Adipocyte (in vitro differentiated cells): ENCODE data around the gene GAGE10.
"Not testable (repeated sequence)": the region's sequence is repeated elsewhere in the genome, so short reads cannot be mapped to it uniquely, and the experiment has no call there.

Source experiments
- DNase-seq: peaks from one replicate; pipeline ENCODE4 v3.0.0-alpha.2; 2015; ENCODE audit warnings: low read depth
- H3K27me3 ChIP-seq: replicated peaks from 2 replicates; pipeline ENCODE4 v1.7.0; 2013; ENCODE audit warnings: mild to moderate bottlenecking, low read length, moderate library complexity; ENCODE audit not compliant: control insufficient read depth, insufficient read depth
- H3K36me3 ChIP-seq: 2 replicates; pipeline ENCODE4 v1.7.0; 2013; ENCODE audit warnings: low read length, mild to moderate bottlenecking, moderate library complexity; ENCODE audit not compliant: control insufficient read depth, insufficient read depth, severe bottlenecking
- H3K4me1 ChIP-seq: 2 replicates; pipeline ENCODE4 v1.7.0; 2013; ENCODE audit warnings: mild to moderate bottlenecking, low read length, moderate library complexity; ENCODE audit not compliant: control insufficient read depth, insufficient read depth
- H3K4me3 ChIP-seq: 2 replicates; pipeline ENCODE4 v1.7.0; 2013; ENCODE audit warnings: mild to moderate bottlenecking, low read length, moderate library complexity
- H3K9ac ChIP-seq: 2 replicates; pipeline ENCODE4 v1.7.0; 2013; ENCODE audit warnings: mild to moderate bottlenecking, low read length, moderate library complexity
- H3K9me3 ChIP-seq: 2 replicates; pipeline ENCODE4 v1.7.0; 2013; ENCODE audit warnings: mild to moderate bottlenecking, low read length, moderate library complexity; ENCODE audit not compliant: control insufficient read depth

Gene GAGE10

DNA sequence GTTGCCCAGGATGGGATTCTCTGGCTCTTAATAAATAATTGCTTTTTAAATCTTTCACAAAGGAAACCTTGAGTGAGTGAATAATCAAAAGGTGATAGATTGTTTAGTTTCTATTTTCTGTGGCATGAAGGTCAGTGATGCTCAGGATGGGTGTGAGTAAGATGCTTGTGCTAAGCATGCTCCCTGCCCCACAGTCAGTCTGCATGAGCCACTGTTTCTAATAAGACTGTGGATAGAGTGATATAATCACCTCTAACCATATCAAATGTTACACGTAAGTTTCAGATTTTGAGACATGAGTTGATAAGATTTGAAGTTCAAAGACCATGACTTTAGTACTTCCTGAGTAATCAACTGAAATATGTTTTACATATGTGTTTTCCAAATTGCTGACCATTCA is 2.7 kb upstream of the GAGE10 start:
- DNase-seq = no peak
- Histone ChIP-seq H3K9ac (no peak overlapping the region), H3K4me3 (no peak overlapping the region), H3K27me3 (peaks cover 26% of the 10 kb centered on the region), H3K36me3 (no peaks in the 10 kb centered on the region), H3K4me1 (no peaks in the 10 kb centered on the region), H3K9me3 (no peaks in the 10 kb centered on the region)

GRCh38 chrX:49307775-49308174 is 4.3 kb downstream of the GAGE10 start:
- not testable (repeated sequence) for H3K36me3 ChIP-seq, H3K4me3 ChIP-seq, DNase-seq, H3K9ac ChIP-seq, H3K9me3 ChIP-seq
- Histone ChIP-seq H3K4me1 (peaks cover 12% of the 10 kb centered on the region), H3K27me3 (peaks cover 20% of the 10 kb centered on the region)

DNA sequence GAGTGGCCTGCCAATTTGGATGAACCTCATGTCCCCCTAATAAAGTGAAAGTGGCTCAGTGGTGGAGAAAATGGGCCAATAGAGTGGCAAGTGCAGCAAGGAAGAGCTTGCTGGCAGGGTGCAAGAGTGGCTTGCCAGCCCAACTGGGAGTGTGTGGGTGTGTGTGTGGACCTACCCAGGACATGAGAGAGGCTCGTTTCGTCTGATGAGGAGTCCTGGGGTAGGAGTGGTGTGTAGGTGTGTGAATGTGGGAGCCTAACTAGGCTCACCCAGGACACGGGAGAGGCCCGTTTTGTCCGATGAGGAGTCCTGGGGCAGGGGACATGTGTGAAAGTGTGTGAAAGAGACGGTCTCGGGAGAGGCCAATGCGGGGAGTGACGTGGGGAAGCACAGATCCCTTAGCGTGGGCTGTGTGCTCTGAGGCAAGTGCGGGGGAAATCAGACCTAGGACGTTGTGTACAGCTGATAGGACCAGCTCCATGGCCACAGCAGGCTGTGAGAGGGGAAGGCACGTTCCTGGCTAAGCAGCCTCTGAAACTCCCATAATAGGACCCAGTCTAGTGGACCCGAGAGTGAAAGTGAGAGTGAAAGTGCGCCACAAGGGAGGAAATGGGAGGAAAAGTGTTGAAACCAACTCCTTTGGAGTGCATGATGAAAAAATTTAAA is 5.3 kb downstream of the GAGE10 start:
- H3K4me3 ChIP-seq = peak overlapping the region; percentile 75
- no peaks in the 10 kb centered on the region for H3K9me3 ChIP-seq
- peak; percentile 40 for DNase-seq
- H3K27me3 ChIP-seq = peaks cover 24% of the 10 kb centered on the region
- peak overlapping the region; percentile 77 for H3K9ac ChIP-seq
- peaks cover 12% of the 10 kb centered on the region for H3K4me1 ChIP-seq
- H3K36me3 ChIP-seq = no peaks in the 10 kb centered on the region

DNA sequence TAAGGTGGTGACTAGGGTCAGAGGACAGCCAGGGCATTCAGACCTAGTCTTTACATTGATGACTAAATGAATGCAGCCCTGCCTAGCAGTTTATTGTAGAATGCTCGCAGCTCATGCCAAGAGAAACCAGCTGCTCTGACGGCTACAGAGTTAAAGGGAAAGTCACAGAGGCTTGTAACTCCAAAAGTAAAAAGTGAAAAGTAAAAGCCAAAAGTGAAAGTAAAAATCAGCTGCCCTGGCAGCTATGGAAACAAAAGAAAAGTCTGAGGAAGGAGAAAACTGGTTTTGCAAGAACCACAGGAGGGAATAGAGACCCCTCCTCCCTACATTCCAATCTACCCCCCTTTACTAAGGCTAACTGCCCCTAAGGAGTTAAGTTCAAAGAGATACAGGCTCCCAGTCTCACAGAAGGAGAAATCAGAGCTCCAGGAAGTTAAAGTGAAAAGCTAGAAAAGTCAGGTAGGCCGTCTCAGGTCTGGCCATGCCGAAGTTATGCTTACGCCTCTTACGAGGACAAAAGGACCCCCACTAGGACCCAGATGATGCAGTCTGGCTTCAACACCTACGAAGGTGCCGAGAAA is 6.0 kb downstream of the GAGE10 start:
- peak overlapping the region; percentile 77 for H3K9ac ChIP-seq
- H3K9me3 ChIP-seq = no peaks in the 10 kb centered on the region
- peaks cover 22% of the 10 kb centered on the region for H3K27me3 ChIP-seq
- H3K4me3 ChIP-seq = peak overlapping the region; percentile 75
- DNase-seq = peak; percentile 48
- peaks cover 12% of the 10 kb centered on the region for H3K4me1 ChIP-seq
- H3K36me3 ChIP-seq = no peaks in the 10 kb centered on the region

- H3K36me3 ChIP-seq = no peaks in the 10 kb centered on the region
- H3K4me1 ChIP-seq = peaks cover 12% of the 10 kb centered on the region
- peaks cover 22% of the 10 kb centered on the region for H3K27me3 ChIP-seq
- no peak for DNase-seq
- H3K9me3 ChIP-seq = no peaks in the 10 kb centered on the region
- H3K4me3 ChIP-seq = peak overlapping the region; percentile 75
- no peak overlapping the region for H3K9ac ChIP-seq
Observed at GRCh38 chrX:49310371-49310770, 6.9 kb downstream of the GAGE10 start.

DNA sequence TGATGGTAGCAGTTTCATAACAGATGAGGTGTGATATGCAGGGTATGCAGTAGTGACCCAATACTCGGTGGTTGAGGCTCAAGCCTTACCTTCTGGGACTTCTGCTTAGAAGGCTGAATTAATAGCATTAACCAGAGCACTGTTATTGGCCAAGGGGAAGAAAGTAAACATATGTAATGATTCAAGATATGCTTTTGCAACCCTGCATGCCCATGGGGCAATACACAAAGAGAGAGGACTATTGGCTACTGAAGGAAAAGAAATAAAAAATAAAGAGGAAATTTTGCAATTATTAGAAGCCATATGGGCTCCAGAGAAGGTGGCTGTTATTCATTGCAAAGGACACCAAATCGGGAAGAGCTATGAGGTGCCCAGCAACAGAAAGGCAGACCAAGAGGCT is 8.7 kb downstream of the GAGE10 start:
- Histone ChIP-seq H3K4me3 (no peak overlapping the region), H3K36me3 (no peaks in the 10 kb centered on the region), H3K4me1 (peaks cover 12% of the 10 kb centered on the region), H3K9me3 (no peaks in the 10 kb centered on the region), H3K27me3 (peaks cover 12% of the 10 kb centered on the region), H3K9ac (no peak overlapping the region)
- no peak for DNase-seq

DNA sequence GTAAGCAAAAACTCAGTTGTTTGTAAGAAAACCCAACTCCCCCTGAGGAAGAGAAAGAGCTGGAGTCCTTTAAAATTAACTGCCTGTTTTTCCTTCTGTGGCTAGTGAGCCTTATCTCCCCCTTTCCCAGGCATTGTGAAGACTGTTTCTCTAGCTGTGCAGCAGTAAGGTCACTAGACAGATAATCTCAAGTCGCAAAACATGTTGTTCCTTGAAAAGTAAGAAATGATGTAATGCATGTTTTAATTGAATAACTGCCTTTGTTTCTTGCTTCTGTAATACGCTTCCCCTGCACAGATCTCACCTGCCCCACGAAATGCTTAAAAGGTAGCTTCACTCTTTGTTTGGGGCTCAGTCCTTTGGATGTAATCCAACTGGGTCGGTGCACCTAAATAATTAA is 12.6 kb downstream of the GAGE10 start:
- DNase-seq = no peak
- Histone ChIP-seq H3K27me3 (peaks cover 10% of the 10 kb centered on the region), H3K9me3 (no peaks in the 10 kb centered on the region), H3K4me1 (no peaks in the 10 kb centered on the region), H3K9ac (no peak overlapping the region), H3K36me3 (no peaks in the 10 kb centered on the region), H3K4me3 (no peak overlapping the region)

GRCh38 chrX:49321737-49322136 is 18.3 kb downstream of the GAGE10 start, which contains the start of gene GAGE12J:
Gene GAGE12J (plus strand): TSS chrX:49322037. CDS start chrX:49323194, 1,157 bp downstream.
- H3K4me3 ChIP-seq, H3K36me3 ChIP-seq: not testable (repeated sequence)

GRCh38 chrX:49322266-49322665 is 18.8 kb downstream of the GAGE10 start:
- not testable (repeated sequence) for H3K27me3 ChIP-seq, H3K9ac ChIP-seq, H3K4me1 ChIP-seq, H3K36me3 ChIP-seq, H3K4me3 ChIP-seq, H3K9me3 ChIP-seq, DNase-seq

More at GRCh38 chrX:49321737-49322136, 18.3 kb downstream of the GAGE10 start, which contains the start of gene GAGE12J:
- not testable (repeated sequence) for H3K9me3 ChIP-seq, H3K27me3 ChIP-seq, H3K9ac ChIP-seq, DNase-seq, H3K4me1 ChIP-seq

DNA sequence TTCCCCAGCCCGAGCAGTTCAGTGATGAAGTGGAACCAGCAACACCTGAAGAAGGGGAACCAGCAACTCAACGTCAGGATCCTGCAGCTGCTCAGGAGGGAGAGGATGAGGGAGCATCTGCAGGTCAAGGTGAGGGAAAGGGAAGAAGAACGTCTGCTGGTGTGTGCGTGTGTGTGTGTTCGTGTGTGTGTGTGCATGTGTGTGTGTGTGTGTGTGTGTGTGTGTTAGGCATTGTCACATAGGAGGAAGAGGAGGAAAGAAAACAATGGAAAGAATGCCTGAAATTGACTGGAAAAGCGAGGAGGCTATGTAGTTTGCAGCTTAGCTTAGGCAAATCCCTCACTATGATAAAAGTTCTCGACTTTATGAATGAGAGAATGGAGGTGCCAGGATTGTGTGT is 20.3 kb downstream of the GAGE10 start:
- not testable (repeated sequence) for H3K4me3 ChIP-seq, DNase-seq, H3K27me3 ChIP-seq, H3K9ac ChIP-seq, H3K36me3 ChIP-seq, H3K9me3 ChIP-seq, H3K4me1 ChIP-seq

GRCh38 chrX:49330421-49330820 is 27.0 kb downstream of the GAGE10 start:
- not testable (repeated sequence) for H3K36me3 ChIP-seq, H3K9me3 ChIP-seq, H3K27me3 ChIP-seq, DNase-seq, H3K4me3 ChIP-seq, H3K9ac ChIP-seq, H3K4me1 ChIP-seq

DNA sequence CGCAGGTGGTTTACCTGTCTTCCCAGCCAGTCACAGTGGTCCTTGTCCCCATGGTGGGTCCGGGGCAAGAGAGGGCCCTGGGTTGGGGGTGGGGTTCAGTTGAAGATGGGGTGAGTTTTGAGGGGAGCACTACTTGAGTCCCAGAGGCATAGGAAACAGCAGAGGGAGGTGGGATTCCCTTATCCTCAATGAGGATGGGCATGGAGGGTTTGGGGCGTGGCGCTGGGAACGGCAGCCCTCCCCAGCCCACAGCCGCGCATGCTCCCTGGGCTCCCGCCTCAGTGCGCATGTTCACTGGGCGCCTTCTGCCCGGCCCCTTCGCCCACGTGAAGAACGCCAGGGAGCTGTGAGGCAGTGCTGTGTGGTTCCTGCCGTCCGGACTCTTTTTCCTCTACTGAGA is 27.8 kb downstream of the GAGE10 start, which contains the start of gene GAGE13:
TSS of gene GAGE13 (plus strand) at position 301 of the 400 bp plus-strand sequence. CDS start 1,156 bp downstream, outside the sequence.
- H3K36me3 ChIP-seq, H3K27me3 ChIP-seq, H3K9me3 ChIP-seq, H3K4me3 ChIP-seq, DNase-seq, H3K4me1 ChIP-seq, H3K9ac ChIP-seq: not testable (repeated sequence)
